GM12878 (cell line): ENCODE data around the gene JAML.

Experiments used
- CBFB ChIP-seq: IDR thresholded peaks from 2 replicates; pipeline ENCODE4 v1.6.1; 2016; ENCODE audit warnings: antibody characterized with exemption, low read depth
- EGR1 ChIP-seq, 2 experiments: IDR thresholded peaks; 1 replicate in 1 of 2; 2 replicates in 1 of 2; pipeline ENCODE4 v1.6.1; 2011 to 2012; ENCODE audit warnings: low read depth in 2 of 2, low read length in 2 of 2, borderline replicate concordance in 1 of 2, mild to moderate bottlenecking in 1 of 2, moderate library complexity in 1 of 2
- EP300 ChIP-seq, 2 experiments: fragments of 150-350 bp in 1 of 2; IDR thresholded peaks; 2 replicates each; pipeline ENCODE4 v1.6.1; 2011 to 2012; ENCODE audit warnings: low read depth in 2 of 2, low read length in 2 of 2, borderline replicate concordance in 1 of 2, improper control_type of control experiment in 1 of 2, inconsistent platforms in 1 of 2; ENCODE audit not compliant: control insufficient read depth in 1 of 2
- MEF2A ChIP-seq: IDR thresholded peaks from 2 replicates; pipeline ENCODE4 v1.6.1; 2011; ENCODE audit warnings: low read depth, mild to moderate bottlenecking, low read length, moderate library complexity; ENCODE audit not compliant: insufficient read depth
- NR2C2 ChIP-seq: IDR thresholded peaks from 2 replicates; pipeline ENCODE4 v1.6.1; 2011; ENCODE audit warnings: borderline replicate concordance, low read depth; ENCODE audit not compliant: control insufficient read depth, insufficient read length
- POLR2AphosphoS2 ChIP-seq: IDR thresholded peaks from 2 replicates; pipeline ENCODE4 v1.6.1; 2011; ENCODE audit warnings: low read depth, mild to moderate bottlenecking, low read length, improper control_type of control experiment, moderate library complexity
- POLR2AphosphoS5 ChIP-seq: IDR thresholded peaks from 2 replicates; pipeline ENCODE4 v1.6.1; 2011; ENCODE audit warnings: mild to moderate bottlenecking, low read length, inconsistent platforms
- SP1 ChIP-seq: IDR thresholded peaks from one replicate; pipeline ENCODE4 v1.6.1; 2011; ENCODE audit warnings: low read depth, low read length
- TF ChIP-seq, protein P1 (sequence below), 3 experiments: IDR thresholded peaks in 2 of 3; conservative IDR thresholded peaks in 1 of 3; 2 replicates each; pipeline ENCODE4 v1.5.1; 2011; ENCODE audit warnings: low read depth in 3 of 3, low read length in 3 of 3, mild to moderate bottlenecking in 3 of 3, control low read depth in 2 of 3, moderate library complexity in 2 of 3, inconsistent platforms in 1 of 3, mixed read lengths in 1 of 3; ENCODE audit not compliant: control insufficient read depth in 2 of 3, insufficient read depth in 1 of 3; ENCODE audit errors: extremely low read depth in 1 of 3
- TF ChIP-seq, protein P2 (sequence below): fragments of 450-650 bp; formaldehyde crosslinking; IDR thresholded peaks from 2 replicates; pipeline ENCODE4 v1.5.0; 2022; ENCODE audit warnings: mild to moderate bottlenecking, missing genetic modification characterization
- TF ChIP-seq, protein P3 (sequence below): IDR thresholded peaks from 2 replicates; pipeline ENCODE4 v1.6.1; 2011; ENCODE audit warnings: low read depth, low read length, improper control_type of control experiment, borderline replicate concordance

DNA sequence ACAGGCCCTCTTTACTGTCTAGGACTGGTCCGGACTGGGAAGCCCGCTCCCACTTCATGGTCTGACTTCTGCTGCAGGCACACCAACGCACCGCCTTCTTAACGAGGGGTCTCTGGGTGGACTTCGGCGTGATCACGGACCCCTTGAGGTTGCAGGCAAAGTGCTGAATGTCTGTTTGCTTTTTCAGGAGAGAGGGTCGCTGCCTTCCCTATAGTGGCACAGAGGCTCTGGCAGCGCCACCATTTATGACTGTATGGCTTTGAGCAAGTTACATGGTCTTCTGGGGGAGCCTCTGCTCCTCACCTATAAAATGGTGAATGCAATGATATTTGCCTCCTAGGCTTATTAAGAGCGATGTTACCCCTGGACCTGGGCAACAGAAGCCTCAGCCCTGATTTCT is 70.8 kb downstream of the JAML start:
- TF ChIP-seq EP300 (IDR thresholded peaks at IDR 0.05; ENCODE audit: borderline replicate concordance in 1 of 2, control insufficient read depth in 1 of 2, low read depth in 2 of 2, low read length in 2 of 2) (no peak), SP1 (no peak), CBFB (no peak), MEF2A (no peak), EGR1 (IDR thresholded peaks at IDR 0.05; ENCODE audit: borderline replicate concordance in 1 of 2, low read depth in 2 of 2, low read length in 2 of 2) (no peak), POLR2AphosphoS5 (no peak), NR2C2 (no peak), POLR2AphosphoS2 (no peak)
- TF ChIP-seq, protein P1, sequence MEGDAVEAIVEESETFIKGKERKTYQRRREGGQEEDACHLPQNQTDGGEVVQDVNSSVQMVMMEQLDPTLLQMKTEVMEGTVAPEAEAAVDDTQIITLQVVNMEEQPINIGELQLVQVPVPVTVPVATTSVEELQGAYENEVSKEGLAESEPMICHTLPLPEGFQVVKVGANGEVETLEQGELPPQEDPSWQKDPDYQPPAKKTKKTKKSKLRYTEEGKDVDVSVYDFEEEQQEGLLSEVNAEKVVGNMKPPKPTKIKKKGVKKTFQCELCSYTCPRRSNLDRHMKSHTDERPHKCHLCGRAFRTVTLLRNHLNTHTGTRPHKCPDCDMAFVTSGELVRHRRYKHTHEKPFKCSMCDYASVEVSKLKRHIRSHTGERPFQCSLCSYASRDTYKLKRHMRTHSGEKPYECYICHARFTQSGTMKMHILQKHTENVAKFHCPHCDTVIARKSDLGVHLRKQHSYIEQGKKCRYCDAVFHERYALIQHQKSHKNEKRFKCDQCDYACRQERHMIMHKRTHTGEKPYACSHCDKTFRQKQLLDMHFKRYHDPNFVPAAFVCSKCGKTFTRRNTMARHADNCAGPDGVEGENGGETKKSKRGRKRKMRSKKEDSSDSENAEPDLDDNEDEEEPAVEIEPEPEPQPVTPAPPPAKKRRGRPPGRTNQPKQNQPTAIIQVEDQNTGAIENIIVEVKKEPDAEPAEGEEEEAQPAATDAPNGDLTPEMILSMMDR (IDR thresholded peaks at IDR 0.05 in 2 of 3, conservative IDR thresholded peaks at IDR 0.05 in 1 of 3; ENCODE audit: control insufficient read depth in 2 of 3, extremely low read depth in 1 of 3, insufficient read depth in 1 of 3, low read depth in 3 of 3, low read length in 3 of 3) = no peak
- TF ChIP-seq, protein P2, sequence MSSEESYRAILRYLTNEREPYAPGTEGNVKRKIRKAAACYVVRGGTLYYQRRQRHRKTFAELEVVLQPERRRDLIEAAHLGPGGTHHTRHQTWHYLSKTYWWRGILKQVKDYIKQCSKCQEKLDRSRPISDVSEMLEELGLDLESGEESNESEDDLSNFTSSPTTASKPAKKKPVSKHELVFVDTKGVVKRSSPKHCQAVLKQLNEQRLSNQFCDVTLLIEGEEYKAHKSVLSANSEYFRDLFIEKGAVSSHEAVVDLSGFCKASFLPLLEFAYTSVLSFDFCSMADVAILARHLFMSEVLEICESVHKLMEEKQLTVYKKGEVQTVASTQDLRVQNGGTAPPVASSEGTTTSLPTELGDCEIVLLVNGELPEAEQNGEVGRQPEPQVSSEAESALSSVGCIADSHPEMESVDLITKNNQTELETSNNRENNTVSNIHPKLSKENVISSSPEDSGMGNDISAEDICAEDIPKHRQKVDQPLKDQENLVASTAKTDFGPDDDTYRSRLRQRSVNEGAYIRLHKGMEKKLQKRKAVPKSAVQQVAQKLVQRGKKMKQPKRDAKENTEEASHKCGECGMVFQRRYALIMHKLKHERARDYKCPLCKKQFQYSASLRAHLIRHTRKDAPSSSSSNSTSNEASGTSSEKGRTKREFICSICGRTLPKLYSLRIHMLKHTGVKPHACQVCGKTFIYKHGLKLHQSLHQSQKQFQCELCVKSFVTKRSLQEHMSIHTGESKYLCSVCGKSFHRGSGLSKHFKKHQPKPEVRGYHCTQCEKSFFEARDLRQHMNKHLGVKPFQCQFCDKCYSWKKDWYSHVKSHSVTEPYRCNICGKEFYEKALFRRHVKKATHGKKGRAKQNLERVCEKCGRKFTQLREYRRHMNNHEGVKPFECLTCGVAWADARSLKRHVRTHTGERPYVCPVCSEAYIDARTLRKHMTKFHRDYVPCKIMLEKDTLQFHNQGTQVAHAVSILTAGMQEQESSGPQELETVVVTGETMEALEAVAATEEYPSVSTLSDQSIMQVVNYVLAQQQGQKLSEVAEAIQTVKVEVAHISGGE (CRISPR knock-in tag) = no peak
- TF ChIP-seq, protein P3, sequence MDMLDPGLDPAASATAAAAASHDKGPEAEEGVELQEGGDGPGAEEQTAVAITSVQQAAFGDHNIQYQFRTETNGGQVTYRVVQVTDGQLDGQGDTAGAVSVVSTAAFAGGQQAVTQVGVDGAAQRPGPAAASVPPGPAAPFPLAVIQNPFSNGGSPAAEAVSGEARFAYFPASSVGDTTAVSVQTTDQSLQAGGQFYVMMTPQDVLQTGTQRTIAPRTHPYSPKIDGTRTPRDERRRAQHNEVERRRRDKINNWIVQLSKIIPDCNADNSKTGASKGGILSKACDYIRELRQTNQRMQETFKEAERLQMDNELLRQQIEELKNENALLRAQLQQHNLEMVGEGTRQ = no peak
